Right renal pelvis (tissue), 4 donors: ENCODE data around the gene KIAA1549. TPM values are rescaled to one million over a fixed set of nuclear protein-coding genes. Genes with fewer than 3 reads are reported as not detected.
"Not testable (repeated sequence)": the region's sequence is repeated elsewhere in the genome, so short reads cannot be mapped to it uniquely, and the experiment has no call there.

ENCODE experiments used
- DNase-seq, 4 donors: peaks; one replicate each; pipeline ENCODE4 v3.0.0-alpha.2; 2013; ENCODE audit warnings: low read depth in 4 of 4, low spot score in 3 of 4, missing footprints in 1 of 4
- polyA plus RNA-seq, 4 donors: library from polyadenylated mRNA; unstranded; fragments of 120-200 nt; gene quantifications; one replicate each; pipeline ENCODE4 v1.2.1, GENCODE V29; 2013; ENCODE audit not compliant: insufficient read length in 4 of 4

KIAA1549 gene
- polyA plus RNA-seq, 4 donors = 12.2 to 14.0 (median 13.5) TPM

DNA sequence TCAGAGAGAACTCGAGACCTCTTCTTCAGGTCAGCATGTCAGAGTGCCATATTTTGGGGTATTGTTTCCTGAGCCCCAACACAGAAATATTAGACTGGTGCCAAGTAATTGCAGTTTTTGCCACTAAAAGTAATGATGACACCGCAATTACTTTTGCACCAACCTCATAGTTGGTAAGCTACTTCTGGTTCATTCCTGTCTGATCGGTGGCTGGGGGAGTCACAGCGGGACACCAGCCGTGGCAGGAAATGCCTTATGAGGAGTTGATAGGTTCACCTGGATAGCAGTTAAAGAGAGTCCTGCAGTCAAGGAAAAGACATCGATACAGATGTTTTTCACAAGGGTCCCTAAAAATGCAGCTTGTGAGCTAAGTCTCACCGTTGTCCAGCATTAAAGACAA is 159.3 kb downstream of the KIAA1549 start:
- DNase-seq = no peak

- no peak for DNase-seq
These were observed 161.6 kb downstream of the KIAA1549 start for GRCh38 chr7:138819625-138820024.

DNA sequence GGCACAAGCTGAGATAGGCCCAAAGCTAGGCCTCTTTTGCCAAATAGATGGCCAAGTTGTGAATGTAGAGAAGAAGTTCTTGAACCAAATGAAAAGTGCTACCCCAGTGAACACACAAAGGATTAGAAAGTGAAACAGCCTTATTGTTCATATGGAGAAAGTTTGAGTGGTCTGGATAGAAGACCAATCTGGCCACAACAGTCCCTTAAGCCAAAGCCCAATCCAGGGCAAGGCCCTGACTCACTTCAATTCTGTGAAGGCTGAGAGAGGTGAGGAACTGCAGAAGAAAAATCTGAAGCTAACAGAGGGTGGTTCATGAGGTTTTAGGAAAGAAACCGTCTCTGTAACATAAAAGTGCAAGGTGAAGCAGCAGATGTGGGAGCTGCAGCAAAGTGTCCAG is 164.5 kb downstream of the KIAA1549 start:
- DNase-seq = no peak

DNA sequence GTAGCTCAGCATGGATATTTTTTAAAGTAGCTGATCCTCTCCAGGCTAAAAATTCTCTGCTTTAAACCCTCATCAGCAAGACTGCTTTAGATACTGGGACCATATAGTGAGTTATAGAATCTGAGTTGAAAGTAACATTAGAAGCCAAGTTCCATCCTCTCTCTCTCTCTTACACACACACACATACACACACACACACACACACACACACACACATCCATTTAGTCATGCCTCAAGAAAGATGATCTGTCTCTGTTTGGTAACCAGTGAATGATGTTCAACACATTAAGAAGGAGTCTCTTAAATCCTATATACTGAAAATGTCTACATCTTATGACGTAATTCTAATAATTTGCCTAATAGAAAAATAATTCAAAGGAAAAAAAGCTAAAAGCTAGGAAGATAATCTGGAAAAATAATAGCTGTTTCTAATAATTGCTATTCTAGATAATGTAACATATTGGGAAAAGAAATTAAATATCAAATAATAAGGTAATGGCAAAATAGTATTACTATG is 166.3 kb downstream of the KIAA1549 start:
- no peak for DNase-seq

DNA sequence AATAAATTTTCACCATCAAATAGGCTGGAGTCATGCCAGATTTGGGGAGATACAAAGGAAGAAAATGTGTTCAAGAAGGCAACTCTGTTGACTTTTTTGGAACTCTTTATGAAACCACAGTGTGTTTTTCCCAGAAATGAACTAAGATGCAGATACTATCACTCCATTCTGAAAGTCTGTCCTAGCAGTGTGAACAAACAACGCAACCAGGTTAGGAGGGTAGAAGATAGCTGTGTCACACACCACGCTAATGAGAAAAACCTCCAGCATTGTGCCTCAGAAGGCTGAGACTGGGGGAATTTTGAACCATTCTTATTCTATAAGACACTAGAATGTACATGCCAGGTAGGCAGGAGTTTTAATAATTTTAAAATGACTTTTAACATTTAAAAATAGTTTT is 167.2 kb downstream of the KIAA1549 start:
- DNase-seq = no peak

GRCh38 chr7:138811327-138811726 is 169.9 kb downstream of the KIAA1549 start:
- DNase-seq = not testable (repeated sequence)

GRCh38 chr7:138809346-138809745 is 171.8 kb downstream of the KIAA1549 start:
- no peak for DNase-seq

GRCh38 chr7:138804618-138805017 is 176.6 kb downstream of the KIAA1549 start:
- no peak for DNase-seq

GRCh38 chr7:138802706-138803105 is 178.5 kb downstream of the KIAA1549 start:
- no peak for DNase-seq

DNA sequence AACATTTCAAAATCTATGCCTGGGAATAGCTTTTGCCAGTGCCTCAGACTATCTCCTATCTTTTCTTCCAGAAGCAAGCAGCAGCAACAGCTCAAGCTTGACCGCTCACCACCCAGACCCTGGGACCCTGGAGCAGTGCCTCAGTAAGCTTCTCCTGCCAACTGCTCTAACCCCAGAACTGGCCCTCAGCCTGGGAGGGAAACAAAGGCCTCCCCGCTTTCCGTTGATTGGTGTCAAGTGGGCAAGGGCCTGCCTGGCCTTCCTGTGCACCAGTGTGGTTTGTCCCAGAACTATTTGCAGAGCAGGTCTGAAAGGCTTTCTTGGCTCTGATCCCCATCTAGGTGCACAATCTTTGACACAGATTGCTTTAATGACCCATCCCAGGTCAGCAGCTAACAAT is 179.9 kb downstream of the KIAA1549 start:
- no peak for DNase-seq

- peak in 2 of 4 donors; percentile 12 to 22 for DNase-seq
These were observed 181.7 kb downstream of the KIAA1549 start for GRCh38 chr7:138799336-138800000.

GRCh38 chr7:138798836-138799235 is 182.4 kb downstream of the KIAA1549 start:
- no peak for DNase-seq

DNA sequence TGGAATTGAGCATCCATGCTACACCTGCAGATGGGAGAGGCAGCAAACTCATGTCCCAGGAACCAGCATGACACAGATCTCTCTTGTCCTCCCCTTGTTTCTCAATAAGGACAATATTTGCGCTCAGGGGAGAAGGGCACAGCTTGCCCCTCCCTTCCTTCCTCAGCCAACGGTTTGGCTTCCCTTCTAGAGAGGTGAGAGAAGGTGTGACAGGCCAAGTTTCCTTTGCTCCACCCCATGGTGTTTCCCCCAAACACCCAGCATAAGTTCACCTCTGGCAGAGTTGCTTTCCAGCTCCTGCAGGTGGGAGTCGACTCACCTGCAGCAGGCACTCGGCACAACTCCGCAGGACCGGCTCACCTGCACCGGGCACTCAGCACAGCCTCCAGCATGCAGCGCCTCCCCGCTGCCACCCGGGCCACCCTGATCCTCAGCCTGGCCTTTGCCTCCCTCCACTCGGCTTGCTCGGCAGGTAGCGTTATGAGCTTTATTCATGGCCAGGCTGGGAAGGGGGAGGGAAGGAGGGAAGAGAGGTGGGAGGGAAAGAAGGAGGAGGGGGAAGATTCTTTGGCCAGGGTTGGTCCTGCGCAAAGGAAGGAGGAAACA is 183.4 kb downstream of the KIAA1549 start, which contains the start of the genes ATP6V0A4 and TMEM213:
Gene ATP6V0A4 (minus strand): TSS at position 482 of the 606 bp plus-strand sequence. CDS start 26,949 bp downstream, outside the sequence.
Gene TMEM213 (plus strand): TSS at position 280 of the 606 bp plus-strand sequence. CDS start 111 bp downstream, at position 391.
- DNase-seq = peak in 1 of 4 donors; percentile 23

- DNase-seq = not testable (repeated sequence)
These were observed 184.1 kb downstream of the KIAA1549 start for GRCh38 chr7:138797046-138797445.

DNA sequence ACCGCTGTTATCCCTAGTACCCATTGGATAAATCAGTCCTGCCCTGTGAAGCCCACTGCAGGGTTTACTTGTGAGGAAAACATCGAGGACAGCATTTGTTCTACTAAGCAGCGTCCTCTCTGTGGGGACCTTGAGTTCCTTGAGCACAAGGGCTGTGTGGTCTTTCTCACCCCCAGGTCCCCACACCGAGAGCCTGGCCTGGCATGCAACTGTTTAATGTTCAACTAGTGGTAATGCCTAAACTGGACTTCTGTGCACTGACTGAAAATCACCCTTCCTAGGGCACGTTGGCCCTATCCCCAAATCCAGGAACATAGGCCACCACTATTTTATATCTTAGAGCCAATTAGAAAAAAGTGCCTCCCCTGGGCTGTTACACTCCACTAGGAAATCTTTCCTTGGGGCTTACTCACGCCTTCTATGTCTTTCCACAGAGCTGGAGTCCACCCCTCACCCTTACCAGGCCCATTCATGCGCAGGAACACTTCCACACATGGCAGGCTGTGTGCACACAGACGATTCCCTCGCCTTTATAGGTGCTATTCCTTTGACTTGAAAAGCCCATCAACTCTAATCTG is 185.1 kb downstream of the KIAA1549 start:
- no peak for DNase-seq

DNA sequence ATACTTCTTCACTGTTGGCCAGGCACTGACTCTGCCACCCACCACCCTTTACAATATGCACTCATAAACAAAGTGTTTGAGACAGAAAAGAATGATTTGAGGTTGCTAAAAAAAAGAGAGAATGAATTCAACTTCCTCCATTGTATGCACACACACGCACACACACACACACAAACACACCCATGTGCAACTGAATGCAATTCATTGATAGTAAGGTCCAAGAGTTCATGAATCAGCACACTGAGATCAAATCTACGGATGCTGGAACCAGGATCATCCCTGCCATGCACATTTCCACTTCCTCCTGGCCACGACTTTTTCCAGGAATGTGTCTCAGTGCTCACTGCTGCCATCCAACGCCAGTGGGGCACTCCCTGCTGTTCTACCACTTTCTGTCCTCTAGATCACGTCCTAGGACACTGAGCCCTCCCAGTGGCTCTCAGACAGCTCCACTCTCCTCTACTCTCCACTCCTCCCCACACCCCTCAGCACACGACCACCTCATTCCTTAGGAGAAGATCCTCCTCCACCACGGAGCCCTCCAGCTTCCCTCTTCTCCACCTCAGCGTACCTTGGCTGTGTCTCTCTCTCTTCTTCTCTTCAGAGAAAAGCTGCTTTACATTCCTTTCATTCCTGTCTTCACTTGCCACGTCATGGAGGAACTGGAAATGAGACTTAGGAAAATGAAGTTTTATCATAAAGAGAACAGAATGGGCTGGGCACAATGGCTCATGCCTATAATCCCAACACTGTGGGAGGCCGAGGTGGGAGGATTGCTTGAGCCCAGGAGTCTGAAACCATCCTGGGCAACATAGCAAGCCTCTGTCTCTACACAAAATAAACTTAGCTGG is 195.4 kb downstream of the KIAA1549 start:
- no peak for DNase-seq

DNA sequence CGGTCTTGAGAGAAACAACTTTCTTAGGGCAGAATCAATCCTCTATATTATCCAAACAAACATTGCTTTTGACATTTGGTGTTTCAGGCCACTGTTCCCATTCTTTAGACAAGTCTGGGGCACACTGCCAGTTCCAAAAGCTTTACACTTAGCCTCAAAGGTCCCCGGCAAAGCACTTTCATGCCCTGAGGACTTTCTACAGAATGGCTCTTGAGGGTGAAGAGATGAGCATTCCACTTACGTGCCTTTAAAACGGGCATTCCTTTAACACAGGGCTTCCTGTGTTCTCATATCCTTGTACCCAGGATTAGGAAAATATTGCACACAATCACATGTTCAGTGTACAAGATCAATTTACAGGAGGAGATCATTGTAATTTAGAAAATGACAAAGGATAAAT is 196.5 kb downstream of the KIAA1549 start:
- no peak for DNase-seq
